CD14-positive monocyte (primary cell): Measurements from ENCODE around the gene MIOX. TPM values are rescaled to one million over a fixed set of nuclear protein-coding genes. Genes with fewer than 3 reads are reported as not detected.

Experiments used
- DNase-seq, 3 donors: peaks; one replicate each; pipeline ENCODE4 v3.0.0-alpha.2; 2011 to 2022
- H2AFZ ChIP-seq: 2 replicates; pipeline ENCODE4 v1.6.0; 2012; ENCODE audit warnings: mild to moderate bottlenecking, low read depth, low read length, inconsistent platforms; ENCODE audit not compliant: insufficient read depth, poor library complexity, severe bottlenecking
- H3K27ac ChIP-seq, 2 donors: 1 replicate in 1 of 2; 2 replicates in 1 of 2; pipeline ENCODE4 v1.5.1; 2012 to 2013; ENCODE audit warnings: low read length in 2 of 2, control low read depth in 1 of 2, inconsistent platforms in 1 of 2, low read depth in 1 of 2, mild to moderate bottlenecking in 1 of 2
- H3K27me3 ChIP-seq, 2 donors: one replicate each; pipeline versions ENCODE4 v1.6.0 to v1.6.1; 2011 to 2013; ENCODE audit warnings: low read length in 2 of 2; ENCODE audit not compliant: control insufficient read depth in 2 of 2, insufficient read depth in 2 of 2
- H3K36me3 ChIP-seq, 2 donors: replicated peaks in 1 of 2; 1 replicate in 1 of 2; 2 replicates in 1 of 2; pipeline versions ENCODE4 v1.5.1 to v1.6.1; 2012 to 2013; ENCODE audit warnings: low read length in 2 of 2, control low read depth in 1 of 2, inconsistent platforms in 1 of 2, mild to moderate bottlenecking in 1 of 2; ENCODE audit not compliant: insufficient read depth in 2 of 2, control insufficient read depth in 1 of 2
- H3K4me1 ChIP-seq, 2 donors: 1 replicate in 1 of 2; 2 replicates in 1 of 2; pipeline versions ENCODE4 v1.5.1 to v1.6.1; 2012 to 2013; ENCODE audit warnings: low read length in 2 of 2, control low read depth in 1 of 2, inconsistent platforms in 1 of 2, mild to moderate bottlenecking in 1 of 2, moderate library complexity in 1 of 2; ENCODE audit not compliant: insufficient read depth in 2 of 2, control insufficient read depth in 1 of 2
- H3K4me2 ChIP-seq: replicated peaks from 2 replicates; pipeline ENCODE3; 2012; ENCODE audit warnings: low read length, moderate library complexity, mild to moderate bottlenecking; ENCODE audit not compliant: poor library complexity, severe bottlenecking; ENCODE audit errors: extremely low read depth
- H3K4me3 ChIP-seq, 3 experiments: fragments of 200-600 bp in 1 of 3; sonication (generic) in 1 of 3; replicated peaks in 1 of 3; 1 replicate in 2 of 3; 2 replicates in 1 of 3; pipeline ENCODE4 v1.5.1; 2011 to 2013; ENCODE audit warnings: low read length in 3 of 3, mild to moderate bottlenecking in 3 of 3, control low read depth in 2 of 3, low read depth in 2 of 3, inconsistent platforms in 1 of 3, moderate library complexity in 1 of 3
- H3K79me2 ChIP-seq: 2 replicates; pipeline ENCODE4 v1.6.0; 2012; ENCODE audit warnings: mild to moderate bottlenecking, control low read depth, inconsistent platforms, low read length, moderate library complexity; ENCODE audit not compliant: insufficient read depth
- H3K9ac ChIP-seq: 2 replicates; pipeline ENCODE4 v1.6.0; 2017; ENCODE audit warnings: low read length, mild to moderate bottlenecking; ENCODE audit not compliant: insufficient read depth, poor library complexity, severe bottlenecking
- H3K9me3 ChIP-seq, 2 donors: replicated peaks in 1 of 2; 1 replicate in 1 of 2; 2 replicates in 1 of 2; pipeline versions ENCODE4 v1.5.1 to v1.6.1; 2012 to 2013; ENCODE audit warnings: low read length in 2 of 2, control low read depth in 1 of 2; ENCODE audit not compliant: control insufficient read depth in 1 of 2, insufficient read depth in 1 of 2
- H4K20me1 ChIP-seq: 2 replicates; pipeline ENCODE4 v1.6.0; 2012; ENCODE audit warnings: mild to moderate bottlenecking, low read length, control low read depth, moderate library complexity; ENCODE audit not compliant: insufficient read depth
- H3K27ac Mint-ChIP-seq, 7 donors: one replicate each; pipeline ENCODE4 v1.8.0; 2020; ENCODE audit warnings: mild to moderate bottlenecking in 7 of 7, mixed read lengths in 7 of 7, moderate library complexity in 6 of 7, inconsistent platforms in 2 of 7
- H3K27me3 Mint-ChIP-seq, 3 donors: one replicate each; pipeline ENCODE4 v1.8.0; 2021 to 2022; ENCODE audit warnings: low read depth in 3 of 3, mild to moderate bottlenecking in 3 of 3, mixed read lengths in 3 of 3, moderate library complexity in 3 of 3, inconsistent platforms in 1 of 3
- H3K36me3 Mint-ChIP-seq, 2 donors: one replicate each; pipeline ENCODE4 v1.8.0; 2020; ENCODE audit warnings: mixed read lengths in 2 of 2, inconsistent platforms in 1 of 2, mild to moderate bottlenecking in 1 of 2
- H3K4me1 Mint-ChIP-seq: one replicate; pipeline ENCODE4 v1.8.0; 2020; ENCODE audit warnings: mild to moderate bottlenecking, mixed read lengths
- H3K4me3 Mint-ChIP-seq, 2 donors: one replicate each; pipeline ENCODE4 v1.8.0; 2020; ENCODE audit warnings: mild to moderate bottlenecking in 2 of 2, mixed read lengths in 2 of 2, moderate library complexity in 1 of 2
- H3K9me3 Mint-ChIP-seq, 7 donors: one replicate each; pipeline ENCODE4 v1.8.0; 2020 to 2022; ENCODE audit warnings: mixed read lengths in 7 of 7, mild to moderate bottlenecking in 6 of 7, moderate library complexity in 6 of 7, inconsistent platforms in 2 of 7
- CTCF ChIP-seq: fragments of 200-600 bp; IDR thresholded peaks from one replicate; pipeline ENCODE4 v1.8.0; 2022; ENCODE audit warnings: antibody characterized with exemption, mild to moderate bottlenecking
- WGBS: methylation state at CpG from one replicate; pipeline ENCODE4 v1.1.5; 2013; ENCODE audit warnings: missing lambda C conversion rate; ENCODE audit not compliant: insufficient coverage; 5-methylcytosine and 5-hydroxymethylcytosine counted together
- intact Hi-C, 2 donors: fragments of 100-400 bp; cut with micrococcal nuclease; formaldehyde crosslinking; loops; one replicate each; pipeline versions ENCODE4 v1.15.0 to v1.15.1; 2023
- polyA plus RNA-seq, 3 donors: library from polyadenylated mRNA; depleted of rRNA in 1 of 3; unstranded in 2 of 3; stranded (reverse) in 1 of 3; fragments of 300-500 nt in 2 of 3; fragments of >200 nt in 1 of 3; fragmentation: Illumina TruSeq in 2 of 3; gene quantifications; 1 replicate in 2 of 3; 2 replicates in 1 of 3; pipeline ENCODE4 v1.2.3, GENCODE V29; 2012 to 2021

Gene MIOX
- polyA plus RNA-seq, 3 donors = not detected

GRCh38 chr22:50463188-50463900, 23.3 kb upstream of the MIOX start:
- Histone ChIP-seq H4K20me1 (peaks cover 23% of the 10 kb centered on the region), H3K4me1 (no peaks in the 10 kb centered on the region), H3K9me3 (no peaks in the 10 kb centered on the region), H3K27ac (no peak overlapping the region), H3K4me2 (no peak overlapping the region), H3K9ac (no peak overlapping the region), H3K79me2 (peaks cover under 1% of the 10 kb centered on the region), H3K4me3 (no peak overlapping the region), H3K36me3 (peaks cover 92 to 100% of the 10 kb centered on the region in 2 donors), H3K27me3 (no peaks in the 10 kb centered on the region), H2AFZ (no peak overlapping the region)
- no peaks in the 10 kb centered on the region for H3K4me1 Mint-ChIP-seq
- 97% methylated on average over 28 of the region's 28 CpGs for WGBS
- H3K4me3 Mint-ChIP-seq = no peak overlapping the region
- no peak for TF ChIP-seq CTCF
- H3K9me3 Mint-ChIP-seq = peaks cover 0 to 3% (median 0%) of the 10 kb centered on the region in 7 donors
- DNase-seq = no peak
- H3K36me3 Mint-ChIP-seq = peaks cover 71 to 96% of the 10 kb centered on the region in 2 donors
- peak overlapping the region in 1 of 7 donors; percentile 23 for H3K27ac Mint-ChIP-seq
- intact Hi-C loops = no loop called here
- H3K27me3 Mint-ChIP-seq = peaks cover 0 to 2% (median 0%) of the 10 kb centered on the region in 3 donors

GRCh38 chr22:50464451-50464850, 22.2 kb upstream of the MIOX start:
- Histone ChIP-seq H3K4me1 (peaks cover 0 to under 1% of the 10 kb centered on the region in 2 donors), H3K9me3 (no peaks in the 10 kb centered on the region), H4K20me1 (peaks cover 34% of the 10 kb centered on the region), H3K4me2 (no peak overlapping the region), H3K79me2 (peaks cover 8% of the 10 kb centered on the region), H3K27ac (no peak overlapping the region), H3K4me3 (no peak overlapping the region), H3K9ac (no peak overlapping the region), H3K27me3 (no peaks in the 10 kb centered on the region), H3K36me3 (peaks cover 81 to 90% of the 10 kb centered on the region in 2 donors), H2AFZ (no peak overlapping the region)
- peaks cover 0 to 3% (median 0%) of the 10 kb centered on the region in 7 donors for H3K9me3 Mint-ChIP-seq
- 93% methylated on average over 24 of the region's 24 CpGs for WGBS
- no peak overlapping the region for H3K27ac Mint-ChIP-seq
- TF ChIP-seq CTCF = no peak
- H3K27me3 Mint-ChIP-seq = peaks cover 0 to 2% (median 0%) of the 10 kb centered on the region in 3 donors
- DNase-seq = no peak
- intact Hi-C loops = no loop called here
- H3K4me3 Mint-ChIP-seq = no peak overlapping the region
- peaks cover 63 to 89% of the 10 kb centered on the region in 2 donors for H3K36me3 Mint-ChIP-seq
- peaks cover 3% of the 10 kb centered on the region for H3K4me1 Mint-ChIP-seq
